SK-N-SH treated with all-trans-retinoic acid at 6 μM for 48 hours (cell line): ENCODE data around the gene IMPA2.

ENCODE experiments used
- ATAC-seq: fragments of 200-7000 bp; cut with Tn5 transposase; 3 replicates; pipeline ENCODE4 v1.9.1; 2020; ENCODE audit warnings: mild to moderate bottlenecking, moderate library complexity
- ARNTL ChIP-seq: fragments of 450-650 bp; formaldehyde crosslinking; IDR thresholded peaks from 2 replicates; pipeline ENCODE4 v1.5.0; 2020; ENCODE audit warnings: low read depth, mild to moderate bottlenecking, moderate library complexity, borderline replicate concordance
- BACH2 ChIP-seq: fragments of 250-450 bp; sonication (Bioruptor Pico); IDR thresholded peaks from 2 replicates; pipeline ENCODE4 v1.9.0; 2021; ENCODE audit warnings: mild to moderate bottlenecking, borderline replicate concordance
- CREB5 ChIP-seq: fragments of 250-450 bp; sonication (Bioruptor Pico); IDR thresholded peaks from 2 replicates; pipeline ENCODE4 v1.5.1; 2020; ENCODE audit warnings: low read depth, mild to moderate bottlenecking, moderate library complexity
- CSDC2 ChIP-seq: fragments of 250-450 bp; sonication (Bioruptor Pico); IDR thresholded peaks from 2 replicates; pipeline ENCODE4 v1.5.0; 2020; ENCODE audit warnings: mild to moderate bottlenecking, moderate library complexity
- ESRRG ChIP-seq: fragments of 250-450 bp; sonication (Bioruptor Pico); IDR thresholded peaks from 2 replicates; pipeline ENCODE4 v1.6.1; 2021; ENCODE audit warnings: mild to moderate bottlenecking
- GLIS3 ChIP-seq: fragments of 250-450 bp; sonication (Bioruptor Pico); IDR thresholded peaks from 2 replicates; pipeline ENCODE4 v1.5.0; 2020; ENCODE audit warnings: mild to moderate bottlenecking, moderate library complexity
- ISL1 ChIP-seq: fragments of 250-450 bp; sonication (Bioruptor Pico); IDR thresholded peaks from 2 replicates; pipeline ENCODE4 v2.1.2; 2022; ENCODE audit warnings: mild to moderate bottlenecking, moderate library complexity
- OSR1 ChIP-seq: fragments of 250-450 bp; sonication (Bioruptor Pico); IDR thresholded peaks from 2 replicates; pipeline ENCODE4 v1.8.0; 2022; ENCODE audit warnings: moderate library complexity, mild to moderate bottlenecking, inconsistent platforms
- PPARA ChIP-seq: fragments of 250-450 bp; sonication (Bioruptor Pico); IDR thresholded peaks from 2 replicates; pipeline ENCODE4 v1.5.0; 2020; ENCODE audit warnings: mild to moderate bottlenecking, borderline replicate concordance
- RARB ChIP-seq: fragments of 250-450 bp; sonication (Bioruptor Pico); IDR thresholded peaks from 2 replicates; pipeline ENCODE4 v1.8.0; 2021; ENCODE audit warnings: mild to moderate bottlenecking, moderate library complexity
- SNAI2 ChIP-seq: fragments of 250-450 bp; sonication (Bioruptor Pico); IDR thresholded peaks from 2 replicates; pipeline ENCODE4 v1.5.0; 2020; ENCODE audit warnings: mild to moderate bottlenecking, moderate library complexity
- TCF4 ChIP-seq: fragments of 250-450 bp; sonication (Bioruptor Pico); IDR thresholded peaks from 2 replicates; pipeline ENCODE4 v1.8.0; 2021; ENCODE audit warnings: mild to moderate bottlenecking, moderate library complexity, borderline replicate concordance
- ZC3H10 ChIP-seq: fragments of 250-450 bp; sonication (Bioruptor Pico); IDR thresholded peaks from 2 replicates; pipeline ENCODE4 v1.5.1; 2021; ENCODE audit warnings: mild to moderate bottlenecking, moderate library complexity
- ZFP3 ChIP-seq: fragments of 250-450 bp; sonication (Bioruptor Pico); IDR thresholded peaks from 2 replicates; pipeline ENCODE4 v1.5.0; 2020; ENCODE audit warnings: mild to moderate bottlenecking, moderate library complexity
- ZFP30 ChIP-seq: fragments of 450-650 bp; formaldehyde crosslinking; IDR thresholded peaks from 2 replicates; pipeline ENCODE4 v1.5.0; 2022; ENCODE audit warnings: mild to moderate bottlenecking, moderate library complexity
- ZNF565 ChIP-seq: fragments of 450-650 bp; formaldehyde crosslinking; conservative IDR thresholded peaks from 2 replicates; pipeline ENCODE4 v1.5.0; 2020; ENCODE audit warnings: low read depth, mild to moderate bottlenecking, moderate library complexity
- ZNF70 ChIP-seq: fragments of 450-650 bp; formaldehyde crosslinking; IDR thresholded peaks from 2 replicates; pipeline ENCODE4 v1.5.0; 2020; ENCODE audit warnings: mild to moderate bottlenecking, moderate library complexity
- ZNF8 ChIP-seq: fragments of 450-650 bp; formaldehyde crosslinking; IDR thresholded peaks from 2 replicates; pipeline ENCODE4 v1.5.0; 2020; ENCODE audit warnings: mild to moderate bottlenecking, moderate library complexity
- TF ChIP-seq, protein P1 (sequence below): fragments of 250-450 bp; sonication (Bioruptor Pico); IDR thresholded peaks from 2 replicates; pipeline ENCODE4 v1.8.0; 2021; ENCODE audit warnings: low read depth, mild to moderate bottlenecking, moderate library complexity, borderline replicate concordance
- TF ChIP-seq, protein P2 (sequence below): fragments of 250-450 bp; sonication (Bioruptor Pico); IDR thresholded peaks from 2 replicates; pipeline ENCODE4 v1.8.0; 2020; ENCODE audit warnings: mild to moderate bottlenecking, moderate library complexity, borderline replicate concordance
- TF ChIP-seq, protein P3 (sequence below): fragments of 250-450 bp; sonication (Bioruptor Pico); IDR thresholded peaks from 2 replicates; pipeline ENCODE4 v1.5.0; 2020; ENCODE audit warnings: mild to moderate bottlenecking, moderate library complexity

The IMPA2 gene

DNA sequence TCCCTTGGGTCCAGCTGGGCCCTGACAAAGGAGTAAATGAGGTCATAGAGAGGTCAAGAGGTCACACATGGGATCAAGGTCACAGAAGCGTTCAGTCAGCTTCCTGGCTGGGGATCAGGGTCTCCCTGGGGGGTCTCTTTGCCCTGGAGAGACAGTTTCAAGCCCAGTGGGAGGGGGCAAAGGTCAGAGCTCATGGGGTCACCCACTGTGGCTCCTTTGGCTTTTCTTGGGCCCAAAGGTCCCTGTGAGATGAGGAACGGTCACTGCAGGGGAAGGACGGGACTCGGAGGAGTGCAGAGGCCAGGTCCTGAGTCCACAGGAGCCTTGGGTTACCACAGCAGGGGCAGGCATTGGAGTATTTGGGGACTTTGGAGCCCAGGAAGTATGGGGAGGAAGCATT, 81.7 kb downstream of the IMPA2 start:
- no peak for TF ChIP-seq OSR1 (CRISPR knock-in tag)
- TF ChIP-seq TCF4 (CRISPR knock-in tag) = no peak
- no peak for TF ChIP-seq GLIS3 (CRISPR knock-in tag)
- TF ChIP-seq ESRRG = no peak
- no peak for TF ChIP-seq ZNF565
- TF ChIP-seq, protein P1, sequence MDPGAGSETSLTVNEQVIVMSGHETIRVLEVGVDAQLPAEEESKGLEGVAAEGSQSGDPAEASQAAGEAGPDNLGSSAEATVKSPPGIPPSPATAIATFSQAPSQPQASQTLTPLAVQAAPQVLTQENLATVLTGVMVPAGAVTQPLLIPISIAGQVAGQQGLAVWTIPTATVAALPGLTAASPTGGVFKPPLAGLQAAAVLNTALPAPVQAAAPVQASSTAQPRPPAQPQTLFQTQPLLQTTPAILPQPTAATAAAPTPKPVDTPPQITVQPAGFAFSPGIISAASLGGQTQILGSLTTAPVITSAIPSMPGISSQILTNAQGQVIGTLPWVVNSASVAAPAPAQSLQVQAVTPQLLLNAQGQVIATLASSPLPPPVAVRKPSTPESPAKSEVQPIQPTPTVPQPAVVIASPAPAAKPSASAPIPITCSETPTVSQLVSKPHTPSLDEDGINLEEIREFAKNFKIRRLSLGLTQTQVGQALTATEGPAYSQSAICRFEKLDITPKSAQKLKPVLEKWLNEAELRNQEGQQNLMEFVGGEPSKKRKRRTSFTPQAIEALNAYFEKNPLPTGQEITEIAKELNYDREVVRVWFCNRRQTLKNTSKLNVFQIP (CRISPR knock-in tag) = no peak
- no peak for TF ChIP-seq ZFP3 (CRISPR knock-in tag)
- no peak for TF ChIP-seq CREB5 (CRISPR knock-in tag)
- TF ChIP-seq BACH2 (CRISPR knock-in tag) = no peak
- TF ChIP-seq ZNF70 (CRISPR knock-in tag) = no peak
- no peak for TF ChIP-seq CSDC2 (CRISPR knock-in tag)
- TF ChIP-seq, protein P2, sequence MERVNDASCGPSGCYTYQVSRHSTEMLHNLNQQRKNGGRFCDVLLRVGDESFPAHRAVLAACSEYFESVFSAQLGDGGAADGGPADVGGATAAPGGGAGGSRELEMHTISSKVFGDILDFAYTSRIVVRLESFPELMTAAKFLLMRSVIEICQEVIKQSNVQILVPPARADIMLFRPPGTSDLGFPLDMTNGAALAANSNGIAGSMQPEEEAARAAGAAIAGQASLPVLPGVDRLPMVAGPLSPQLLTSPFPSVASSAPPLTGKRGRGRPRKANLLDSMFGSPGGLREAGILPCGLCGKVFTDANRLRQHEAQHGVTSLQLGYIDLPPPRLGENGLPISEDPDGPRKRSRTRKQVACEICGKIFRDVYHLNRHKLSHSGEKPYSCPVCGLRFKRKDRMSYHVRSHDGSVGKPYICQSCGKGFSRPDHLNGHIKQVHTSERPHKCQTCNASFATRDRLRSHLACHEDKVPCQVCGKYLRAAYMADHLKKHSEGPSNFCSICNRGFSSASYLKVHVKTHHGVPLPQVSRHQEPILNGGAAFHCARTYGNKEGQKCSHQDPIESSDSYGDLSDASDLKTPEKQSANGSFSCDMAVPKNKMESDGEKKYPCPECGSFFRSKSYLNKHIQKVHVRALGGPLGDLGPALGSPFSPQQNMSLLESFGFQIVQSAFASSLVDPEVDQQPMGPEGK (CRISPR knock-in tag) = no peak
- ATAC-seq = no peak

DNA sequence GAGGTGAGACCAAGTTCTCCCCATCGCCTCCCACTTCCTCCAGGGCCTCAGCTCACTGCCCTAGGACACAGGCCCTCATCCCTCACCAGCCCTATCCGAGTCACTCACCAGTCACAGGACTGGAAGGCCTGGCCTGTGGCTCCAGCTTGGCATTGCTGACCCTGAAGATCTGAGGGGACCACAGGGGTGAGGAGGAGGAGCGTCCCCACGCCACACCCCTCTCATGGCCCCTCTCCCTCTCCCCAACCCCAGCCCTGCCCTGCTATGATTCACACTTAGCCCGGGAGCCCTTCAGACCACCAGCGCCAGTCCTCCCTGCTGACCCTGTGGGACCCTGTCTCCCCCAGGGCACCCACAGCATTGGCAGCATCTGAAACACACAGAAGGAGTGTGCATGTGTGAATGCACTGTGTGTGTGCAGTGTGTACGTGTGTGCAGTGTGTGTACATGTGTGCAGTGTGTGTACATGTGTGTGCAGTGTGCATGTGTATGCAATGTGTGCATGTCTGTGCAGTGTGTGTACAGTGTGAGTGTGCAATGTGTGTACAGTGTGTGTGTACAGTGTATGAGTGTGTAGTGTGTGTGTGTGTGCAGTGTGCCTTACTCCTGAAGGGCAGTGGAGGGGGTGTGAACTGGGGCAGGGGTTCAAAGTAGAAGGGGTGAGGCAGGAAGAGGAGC, 82.9 kb downstream of the IMPA2 start:
- no peak for ATAC-seq
- TF ChIP-seq ESRRG = no peak

DNA sequence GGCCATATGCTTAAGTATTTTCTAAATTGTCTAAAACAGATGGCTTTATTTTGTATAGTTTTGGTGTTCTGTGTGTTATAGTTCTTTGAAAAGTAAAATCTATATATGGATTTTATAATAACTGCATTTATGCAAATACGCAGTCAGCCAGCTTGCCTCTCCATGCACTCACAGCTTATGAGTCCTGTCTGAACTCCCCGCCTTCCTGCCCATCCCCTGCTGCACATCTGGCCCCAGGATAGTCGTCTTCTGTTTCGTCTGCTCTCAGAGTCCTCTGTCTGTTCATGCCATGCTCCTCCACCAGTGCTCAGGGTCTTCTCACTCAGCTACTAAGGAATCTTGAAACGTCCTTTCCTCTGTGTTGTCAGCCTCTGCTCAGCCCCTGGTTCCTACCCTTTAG, 84.1 kb downstream of the IMPA2 start:
- ATAC-seq = no peak
- TF ChIP-seq ZC3H10 (no peak), TCF4 (CRISPR knock-in tag) (no peak), ZFP3 (CRISPR knock-in tag) (no peak), SNAI2 (CRISPR knock-in tag) (no peak), ZNF70 (CRISPR knock-in tag) (no peak), ESRRG (no peak), RARB (no peak), PPARA (CRISPR knock-in tag) (no peak), CREB5 (CRISPR knock-in tag) (no peak), GLIS3 (CRISPR knock-in tag) (no peak), ZNF8 (CRISPR knock-in tag) (no peak), ISL1 (CRISPR knock-in tag) (no peak), ZFP30 (CRISPR knock-in tag) (no peak), ZNF565 (no peak), BACH2 (CRISPR knock-in tag) (no peak), ARNTL (CRISPR knock-in tag) (no peak), OSR1 (CRISPR knock-in tag) (no peak), CSDC2 (CRISPR knock-in tag) (no peak)
- TF ChIP-seq, protein P3, sequence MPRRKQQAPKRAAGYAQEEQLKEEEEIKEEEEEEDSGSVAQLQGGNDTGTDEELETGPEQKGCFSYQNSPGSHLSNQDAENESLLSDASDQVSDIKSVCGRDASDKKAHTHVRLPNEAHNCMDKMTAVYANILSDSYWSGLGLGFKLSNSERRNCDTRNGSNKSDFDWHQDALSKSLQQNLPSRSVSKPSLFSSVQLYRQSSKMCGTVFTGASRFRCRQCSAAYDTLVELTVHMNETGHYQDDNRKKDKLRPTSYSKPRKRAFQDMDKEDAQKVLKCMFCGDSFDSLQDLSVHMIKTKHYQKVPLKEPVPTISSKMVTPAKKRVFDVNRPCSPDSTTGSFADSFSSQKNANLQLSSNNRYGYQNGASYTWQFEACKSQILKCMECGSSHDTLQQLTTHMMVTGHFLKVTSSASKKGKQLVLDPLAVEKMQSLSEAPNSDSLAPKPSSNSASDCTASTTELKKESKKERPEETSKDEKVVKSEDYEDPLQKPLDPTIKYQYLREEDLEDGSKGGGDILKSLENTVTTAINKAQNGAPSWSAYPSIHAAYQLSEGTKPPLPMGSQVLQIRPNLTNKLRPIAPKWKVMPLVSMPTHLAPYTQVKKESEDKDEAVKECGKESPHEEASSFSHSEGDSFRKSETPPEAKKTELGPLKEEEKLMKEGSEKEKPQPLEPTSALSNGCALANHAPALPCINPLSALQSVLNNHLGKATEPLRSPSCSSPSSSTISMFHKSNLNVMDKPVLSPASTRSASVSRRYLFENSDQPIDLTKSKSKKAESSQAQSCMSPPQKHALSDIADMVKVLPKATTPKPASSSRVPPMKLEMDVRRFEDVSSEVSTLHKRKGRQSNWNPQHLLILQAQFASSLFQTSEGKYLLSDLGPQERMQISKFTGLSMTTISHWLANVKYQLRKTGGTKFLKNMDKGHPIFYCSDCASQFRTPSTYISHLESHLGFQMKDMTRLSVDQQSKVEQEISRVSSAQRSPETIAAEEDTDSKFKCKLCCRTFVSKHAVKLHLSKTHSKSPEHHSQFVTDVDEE (CRISPR knock-in tag) = no peak
- TF ChIP-seq, protein P2 (CRISPR knock-in tag) = no peak
